ENCODE measurements around the gene COX7A2L.

DNA sequence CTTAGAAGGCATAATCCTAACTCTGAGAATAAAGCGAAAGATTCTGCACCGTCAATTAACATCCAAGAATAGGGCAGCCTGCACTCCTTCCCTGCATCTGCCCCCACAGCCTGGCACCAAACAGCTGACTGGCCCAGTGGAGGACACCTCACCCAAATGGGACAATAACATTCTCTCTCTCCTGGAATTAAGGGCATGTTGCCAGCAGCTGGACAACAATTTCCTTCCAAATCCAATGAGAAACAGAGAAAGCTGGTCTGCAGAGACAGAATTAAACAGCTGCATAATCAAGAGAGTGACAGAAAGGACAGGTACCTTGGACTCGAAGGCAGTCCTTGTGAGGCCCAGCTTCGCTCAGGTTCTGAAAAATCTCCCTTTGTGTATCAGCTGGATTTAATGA is 15.0 kb downstream of the COX7A2L start:
- TF ChIP-seq, protein P1, sequence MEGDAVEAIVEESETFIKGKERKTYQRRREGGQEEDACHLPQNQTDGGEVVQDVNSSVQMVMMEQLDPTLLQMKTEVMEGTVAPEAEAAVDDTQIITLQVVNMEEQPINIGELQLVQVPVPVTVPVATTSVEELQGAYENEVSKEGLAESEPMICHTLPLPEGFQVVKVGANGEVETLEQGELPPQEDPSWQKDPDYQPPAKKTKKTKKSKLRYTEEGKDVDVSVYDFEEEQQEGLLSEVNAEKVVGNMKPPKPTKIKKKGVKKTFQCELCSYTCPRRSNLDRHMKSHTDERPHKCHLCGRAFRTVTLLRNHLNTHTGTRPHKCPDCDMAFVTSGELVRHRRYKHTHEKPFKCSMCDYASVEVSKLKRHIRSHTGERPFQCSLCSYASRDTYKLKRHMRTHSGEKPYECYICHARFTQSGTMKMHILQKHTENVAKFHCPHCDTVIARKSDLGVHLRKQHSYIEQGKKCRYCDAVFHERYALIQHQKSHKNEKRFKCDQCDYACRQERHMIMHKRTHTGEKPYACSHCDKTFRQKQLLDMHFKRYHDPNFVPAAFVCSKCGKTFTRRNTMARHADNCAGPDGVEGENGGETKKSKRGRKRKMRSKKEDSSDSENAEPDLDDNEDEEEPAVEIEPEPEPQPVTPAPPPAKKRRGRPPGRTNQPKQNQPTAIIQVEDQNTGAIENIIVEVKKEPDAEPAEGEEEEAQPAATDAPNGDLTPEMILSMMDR (IDR thresholded peaks at IDR 0.05 in 2 of 3, conservative IDR thresholded peaks at IDR 0.05 in 1 of 3; ENCODE audit: control insufficient read depth in 2 of 3, extremely low read depth in 1 of 3, insufficient read depth in 1 of 3, low read depth in 3 of 3, low read length in 3 of 3), result no peak
- TF ChIP-seq POLR2A (IDR thresholded peaks at IDR 0.05; ENCODE audit: low read depth, low read length) (no peak), SRF (IDR thresholded peaks at IDR 0.05; ENCODE audit: low read depth in 2 of 2, low read length in 2 of 2) (no peak), NR2C1 (IDR thresholded peaks at IDR 0.05) (no peak), MXI1 (IDR thresholded peaks at IDR 0.05; ENCODE audit: low read depth, low read length) (no peak), YBX1 (IDR thresholded peaks at IDR 0.05) (no peak), MTA2 (IDR thresholded peaks at IDR 0.05; ENCODE audit: low read depth) (no peak), RCOR1 (conservative IDR thresholded peaks at IDR 0.05; ENCODE audit: low read depth, low read length) (no peak), RAD21 (IDR thresholded peaks at IDR 0.05; ENCODE audit: insufficient read depth, low read depth, low read length) (no peak)
- TF ChIP-seq, protein P2, sequence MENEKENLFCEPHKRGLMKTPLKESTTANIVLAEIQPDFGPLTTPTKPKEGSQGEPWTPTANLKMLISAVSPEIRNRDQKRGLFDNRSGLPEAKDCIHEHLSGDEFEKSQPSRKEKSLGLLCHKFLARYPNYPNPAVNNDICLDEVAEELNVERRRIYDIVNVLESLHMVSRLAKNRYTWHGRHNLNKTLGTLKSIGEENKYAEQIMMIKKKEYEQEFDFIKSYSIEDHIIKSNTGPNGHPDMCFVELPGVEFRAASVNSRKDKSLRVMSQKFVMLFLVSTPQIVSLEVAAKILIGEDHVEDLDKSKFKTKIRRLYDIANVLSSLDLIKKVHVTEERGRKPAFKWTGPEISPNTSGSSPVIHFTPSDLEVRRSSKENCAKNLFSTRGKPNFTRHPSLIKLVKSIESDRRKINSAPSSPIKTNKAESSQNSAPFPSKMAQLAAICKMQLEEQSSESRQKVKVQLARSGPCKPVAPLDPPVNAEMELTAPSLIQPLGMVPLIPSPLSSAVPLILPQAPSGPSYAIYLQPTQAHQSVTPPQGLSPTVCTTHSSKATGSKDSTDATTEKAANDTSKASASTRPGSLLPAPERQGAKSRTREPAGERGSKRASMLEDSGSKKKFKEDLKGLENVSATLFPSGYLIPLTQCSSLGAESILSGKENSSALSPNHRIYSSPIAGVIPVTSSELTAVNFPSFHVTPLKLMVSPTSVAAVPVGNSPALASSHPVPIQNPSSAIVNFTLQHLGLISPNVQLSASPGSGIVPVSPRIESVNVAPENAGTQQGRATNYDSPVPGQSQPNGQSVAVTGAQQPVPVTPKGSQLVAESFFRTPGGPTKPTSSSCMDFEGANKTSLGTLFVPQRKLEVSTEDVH (IDR thresholded peaks at IDR 0.05; ENCODE audit: low read depth, partially characterized antibody), result no peak
- TF ChIP-seq, protein P3, sequence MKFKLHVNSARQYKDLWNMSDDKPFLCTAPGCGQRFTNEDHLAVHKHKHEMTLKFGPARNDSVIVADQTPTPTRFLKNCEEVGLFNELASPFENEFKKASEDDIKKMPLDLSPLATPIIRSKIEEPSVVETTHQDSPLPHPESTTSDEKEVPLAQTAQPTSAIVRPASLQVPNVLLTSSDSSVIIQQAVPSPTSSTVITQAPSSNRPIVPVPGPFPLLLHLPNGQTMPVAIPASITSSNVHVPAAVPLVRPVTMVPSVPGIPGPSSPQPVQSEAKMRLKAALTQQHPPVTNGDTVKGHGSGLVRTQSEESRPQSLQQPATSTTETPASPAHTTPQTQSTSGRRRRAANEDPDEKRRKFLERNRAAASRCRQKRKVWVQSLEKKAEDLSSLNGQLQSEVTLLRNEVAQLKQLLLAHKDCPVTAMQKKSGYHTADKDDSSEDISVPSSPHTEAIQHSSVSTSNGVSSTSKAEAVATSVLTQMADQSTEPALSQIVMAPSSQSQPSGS (IDR thresholded peaks at IDR 0.05; ENCODE audit: low read length), result no peak
- TF ChIP-seq, protein P4, sequence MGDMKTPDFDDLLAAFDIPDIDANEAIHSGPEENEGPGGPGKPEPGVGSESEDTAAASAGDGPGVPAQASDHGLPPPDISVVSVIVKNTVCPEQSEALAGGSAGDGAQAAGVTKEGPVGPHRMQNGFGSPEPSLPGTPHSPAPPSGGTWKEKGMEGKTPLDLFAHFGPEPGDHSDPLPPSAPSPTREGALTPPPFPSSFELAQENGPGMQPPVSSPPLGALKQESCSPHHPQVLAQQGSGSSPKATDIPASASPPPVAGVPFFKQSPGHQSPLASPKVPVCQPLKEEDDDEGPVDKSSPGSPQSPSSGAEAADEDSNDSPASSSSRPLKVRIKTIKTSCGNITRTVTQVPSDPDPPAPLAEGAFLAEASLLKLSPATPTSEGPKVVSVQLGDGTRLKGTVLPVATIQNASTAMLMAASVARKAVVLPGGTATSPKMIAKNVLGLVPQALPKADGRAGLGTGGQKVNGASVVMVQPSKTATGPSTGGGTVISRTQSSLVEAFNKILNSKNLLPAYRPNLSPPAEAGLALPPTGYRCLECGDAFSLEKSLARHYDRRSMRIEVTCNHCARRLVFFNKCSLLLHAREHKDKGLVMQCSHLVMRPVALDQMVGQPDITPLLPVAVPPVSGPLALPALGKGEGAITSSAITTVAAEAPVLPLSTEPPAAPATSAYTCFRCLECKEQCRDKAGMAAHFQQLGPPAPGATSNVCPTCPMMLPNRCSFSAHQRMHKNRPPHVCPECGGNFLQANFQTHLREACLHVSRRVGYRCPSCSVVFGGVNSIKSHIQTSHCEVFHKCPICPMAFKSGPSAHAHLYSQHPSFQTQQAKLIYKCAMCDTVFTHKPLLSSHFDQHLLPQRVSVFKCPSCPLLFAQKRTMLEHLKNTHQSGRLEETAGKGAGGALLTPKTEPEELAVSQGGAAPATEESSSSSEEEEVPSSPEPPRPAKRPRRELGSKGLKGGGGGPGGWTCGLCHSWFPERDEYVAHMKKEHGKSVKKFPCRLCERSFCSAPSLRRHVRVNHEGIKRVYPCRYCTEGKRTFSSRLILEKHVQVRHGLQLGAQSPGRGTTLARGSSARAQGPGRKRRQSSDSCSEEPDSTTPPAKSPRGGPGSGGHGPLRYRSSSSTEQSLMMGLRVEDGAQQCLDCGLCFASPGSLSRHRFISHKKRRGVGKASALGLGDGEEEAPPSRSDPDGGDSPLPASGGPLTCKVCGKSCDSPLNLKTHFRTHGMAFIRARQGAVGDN (IDR thresholded peaks at IDR 0.05), result no peak
- TF ChIP-seq, protein P5, sequence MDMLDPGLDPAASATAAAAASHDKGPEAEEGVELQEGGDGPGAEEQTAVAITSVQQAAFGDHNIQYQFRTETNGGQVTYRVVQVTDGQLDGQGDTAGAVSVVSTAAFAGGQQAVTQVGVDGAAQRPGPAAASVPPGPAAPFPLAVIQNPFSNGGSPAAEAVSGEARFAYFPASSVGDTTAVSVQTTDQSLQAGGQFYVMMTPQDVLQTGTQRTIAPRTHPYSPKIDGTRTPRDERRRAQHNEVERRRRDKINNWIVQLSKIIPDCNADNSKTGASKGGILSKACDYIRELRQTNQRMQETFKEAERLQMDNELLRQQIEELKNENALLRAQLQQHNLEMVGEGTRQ (IDR thresholded peaks at IDR 0.05; ENCODE audit: borderline replicate concordance, low read depth, low read length), result no peak

Measured in GM12878 (cell line).